SK-N-SH (cell line): ENCODE data around the gene FAM9A. TPM values are rescaled to one million over a fixed set of nuclear protein-coding genes. Genes with fewer than 3 reads are reported as not detected.

Experiments used
- CTCF ChIA-PET: fragments of 300-600, 350-600 bp; formaldehyde crosslinking; extraction: SDS; loops from one replicate; lab custom pipeline; 2021; lab: Yijun Ruan, JAX
- POLR2A ChIA-PET: fragments of 350-600 bp; sonication (Branson Sonifier 250); formaldehyde crosslinking; extraction: SDS; loops from one replicate; lab custom pipeline; 2020; ENCODE audit warnings: antibody characterized with exemption, inconsistent platforms; lab: Yijun Ruan, JAX
- DNase-seq: peaks from one replicate; pipeline ENCODE4 v3.0.0; 2012
- H2AFZ ChIP-seq: fragments of 200-600 bp; sonication (generic); 2 replicates; pipeline ENCODE4 v1.8.1; 2016; ENCODE audit warnings: antibody characterized with exemption, mild to moderate bottlenecking, low read depth
- H3F3A ChIP-seq: fragments of 200-600 bp; sonication (generic); replicated peaks from 2 replicates; pipeline ENCODE3; 2016; ENCODE audit warnings: antibody characterized with exemption, mild to moderate bottlenecking; ENCODE audit not compliant: insufficient read depth
- H3K27ac ChIP-seq, 2 experiments: fragments of 200-500 bp in 1 of 2; fragments of 200-600 bp in 1 of 2; sonication (Bioruptor generic) in 1 of 2; sonication (generic), shearing (Covaris generic) in 1 of 2; 2 replicates each; pipeline versions ENCODE4 v1.5.1 to v1.6.1; 2014 to 2016; ENCODE audit warnings: low read depth in 2 of 2, inconsistent platforms in 1 of 2, low read length in 1 of 2, mild to moderate bottlenecking in 1 of 2, mixed read lengths in 1 of 2
- H3K27me3 ChIP-seq: fragments of 200-600 bp; sonication (generic), shearing (Covaris generic); 2 replicates; pipeline ENCODE4 v1.6.1; 2016; ENCODE audit warnings: mixed run types; ENCODE audit not compliant: insufficient read depth
- H3K36me3 ChIP-seq, 2 experiments: fragments of 200-500 bp in 1 of 2; fragments of 200-600 bp in 1 of 2; sonication (Bioruptor generic) in 1 of 2; sonication (generic) in 1 of 2; replicated peaks in 1 of 2; 2 replicates each; pipeline versions ENCODE3 to v1.5.1; 2014 to 2016; ENCODE audit warnings: low read length in 1 of 2, mild to moderate bottlenecking in 1 of 2; ENCODE audit not compliant: insufficient read depth in 2 of 2, control insufficient read depth in 1 of 2
- H3K4me1 ChIP-seq, 2 experiments: fragments of 200-500 bp in 1 of 2; fragments of 200-600 bp in 1 of 2; sonication (Bioruptor generic) in 1 of 2; sonication (generic), shearing (Covaris generic) in 1 of 2; 2 replicates each; pipeline versions ENCODE4 v1.5.1 to v1.6.1; 2014 to 2016; ENCODE audit warnings: low read depth in 1 of 2, low read length in 1 of 2, mixed run types in 1 of 2; ENCODE audit not compliant: insufficient read depth in 2 of 2, control insufficient read depth in 1 of 2
- H3K4me2 ChIP-seq: fragments of 200-600 bp; sonication (generic), shearing (Covaris generic); 2 replicates; pipeline ENCODE4 v1.6.1; 2017; ENCODE audit warnings: mixed run types
- H3K4me3 ChIP-seq, 2 experiments: fragments of 200-500 bp in 1 of 2; fragments of 200-600 bp in 1 of 2; sonication (Bioruptor generic) in 1 of 2; sonication (generic), shearing (Covaris generic) in 1 of 2; 2 replicates each; pipeline versions ENCODE4 v1.5.1 to v1.8.1; 2014 to 2016; ENCODE audit warnings: low read depth in 2 of 2, inconsistent platforms in 1 of 2, low read length in 1 of 2, mild to moderate bottlenecking in 1 of 2, mixed read lengths in 1 of 2, moderate library complexity in 1 of 2
- H3K79me2 ChIP-seq: fragments of 200-600 bp; sonication (generic); 2 replicates; pipeline ENCODE4 v1.8.1; 2017; ENCODE audit warnings: mild to moderate bottlenecking; ENCODE audit not compliant: insufficient read depth
- H3K9ac ChIP-seq: fragments of 200-600 bp; sonication (generic); 2 replicates; pipeline ENCODE4 v1.6.1; 2017; ENCODE audit warnings: mixed run types
- H3K9me2 ChIP-seq: fragments of 200-600 bp; sonication (generic); 2 replicates; pipeline ENCODE4 v1.6.1; 2017; ENCODE audit warnings: mixed run types
- H3K9me3 ChIP-seq: fragments of 200-600 bp; sonication (generic); 2 replicates; pipeline ENCODE4 v1.6.1; 2017; ENCODE audit warnings: mixed run types, mild to moderate bottlenecking, moderate library complexity
- H4K20me1 ChIP-seq: fragments of 200-600 bp; sonication (generic); 2 replicates; pipeline ENCODE4 v1.6.1; 2017; ENCODE audit warnings: mild to moderate bottlenecking, mixed run types; ENCODE audit not compliant: insufficient read depth
- CTCF ChIP-seq: fragments of 200-600 bp; sonication (generic); IDR thresholded peaks from 2 replicates; pipeline ENCODE4 v1.6.1; 2017; ENCODE audit warnings: antibody characterized with exemption, mild to moderate bottlenecking, moderate library complexity
- FOSL2 ChIP-seq: IDR thresholded peaks from 2 replicates; pipeline ENCODE4 v1.4.0; 2012; ENCODE audit warnings: low read depth, mild to moderate bottlenecking, moderate library complexity, borderline replicate concordance
- FOXJ3 ChIP-seq: sonication (generic); formaldehyde crosslinking; IDR thresholded peaks from 2 replicates; pipeline ENCODE4 v1.5.1; 2020; ENCODE audit warnings: mild to moderate bottlenecking, missing genetic modification reagents
- FOXM1 ChIP-seq: IDR thresholded peaks from 2 replicates; pipeline ENCODE4 v1.4.0; 2012; ENCODE audit warnings: low read depth, mild to moderate bottlenecking
- GABPA ChIP-seq: IDR thresholded peaks from 2 replicates; pipeline ENCODE4 v1.4.0; 2012; ENCODE audit warnings: low read depth, mild to moderate bottlenecking
- GATA2 ChIP-seq: sonication (generic); formaldehyde crosslinking; IDR thresholded peaks from 2 replicates; pipeline ENCODE4 v1.5.0; 2020; ENCODE audit warnings: mild to moderate bottlenecking, missing genetic modification reagents
- IRF3 ChIP-seq: fragments of 150-350 bp; IDR thresholded peaks from 2 replicates; pipeline ENCODE4 v1.6.1; 2016; ENCODE audit warnings: mild to moderate bottlenecking, low read depth, low read length
- JUND ChIP-seq: IDR thresholded peaks from 2 replicates; pipeline ENCODE4 v1.4.0; 2012
- MXI1 ChIP-seq: IDR thresholded peaks from 2 replicates; pipeline ENCODE4 v1.6.1; 2012; ENCODE audit warnings: mild to moderate bottlenecking, low read depth, low read length, improper control_type of control experiment
- NFIC ChIP-seq: IDR thresholded peaks from 2 replicates; pipeline ENCODE4 v1.4.0; 2012; ENCODE audit warnings: borderline replicate concordance
- NRF1 ChIP-seq: IDR thresholded peaks from 2 replicates; pipeline ENCODE4 v1.6.1; 2012; ENCODE audit warnings: low read depth, mild to moderate bottlenecking, low read length
- PBX3 ChIP-seq: IDR thresholded peaks from 2 replicates; pipeline ENCODE4; 2012
- RAD21 ChIP-seq: IDR thresholded peaks from 2 replicates; pipeline ENCODE4 v1.6.1; 2012; ENCODE audit warnings: mild to moderate bottlenecking, low read length
- RCOR1 ChIP-seq: fragments of 150-350 bp; IDR thresholded peaks from 2 replicates; pipeline ENCODE4 v1.6.1; 2017; ENCODE audit warnings: antibody characterized with exemption, low read length
- SIN3A ChIP-seq: IDR thresholded peaks from 2 replicates; pipeline ENCODE4 v1.6.1; 2012; ENCODE audit warnings: low read depth, mild to moderate bottlenecking, low read length, moderate library complexity, borderline replicate concordance
- SMC3 ChIP-seq: IDR thresholded peaks from 2 replicates; pipeline ENCODE4 v1.6.1; 2012; ENCODE audit warnings: low read depth, low read length, improper control_type of control experiment
- TEAD4 ChIP-seq: IDR thresholded peaks from 2 replicates; pipeline ENCODE4 v1.4.0; 2012; ENCODE audit warnings: mild to moderate bottlenecking, borderline replicate concordance; ENCODE audit not compliant: insufficient read depth
- USF2 ChIP-seq: fragments of 150-350 bp; IDR thresholded peaks from 2 replicates; pipeline ENCODE4 v1.6.1; 2017; ENCODE audit warnings: antibody characterized with exemption, low read length, low read depth, borderline replicate concordance
- YY1 ChIP-seq: IDR thresholded peaks from 2 replicates; pipeline ENCODE4 v1.4.0; 2012; ENCODE audit warnings: low read depth, mild to moderate bottlenecking
- WGBS: methylation state at CpG from one replicate; pipeline ENCODE4 v1.1.6; 2017; ENCODE audit warnings: low lambda C conversion rate; 5-methylcytosine and 5-hydroxymethylcytosine counted together
- polyA plus RNA-seq, 3 experiments: library from polyadenylated mRNA; depleted of rRNA; stranded (reverse); fragments of >200 nt; gene quantifications; 2 replicates each; pipeline ENCODE4 v1.2.3, GENCODE V29; 2012

FAM9A gene
- polyA plus RNA-seq, 1 of the 3 experiments (the other 2 are of a cell fraction) = not detected

- no peak overlapping the region for H3K4me2 ChIP-seq
- POLR2A ChIA-PET = no interaction called here
- no peaks in the 10 kb centered on the region for H3K79me2 ChIP-seq
- no peaks in the 10 kb centered on the region for H3K4me1 ChIP-seq
- H3K27me3 ChIP-seq = no peaks in the 10 kb centered on the region; the same call in 1 of the 2 replicates
- no peak for TF ChIP-seq NFIC
- TF ChIP-seq TEAD4 = no peak
- TF ChIP-seq SMC3 = peak; percentile 15; the same call in 1 of the 2 replicates
- TF ChIP-seq CTCF = peak; percentile 66
- TF ChIP-seq RAD21 = peak; percentile 57
- no peak for TF ChIP-seq GABPA
- TF ChIP-seq JUND = no peak
- no peak for TF ChIP-seq USF2
- TF ChIP-seq PBX3 = no peak
- TF ChIP-seq FOXM1 = no peak
- CTCF ChIA-PET = interaction anchor here (1.5 to 4.6 kb wide), 3 partner anchors 10 to 131 kb away, joined by 3 to 31 read pairs (median 8); no protein-coding TSS in a partner anchor
- no peaks in the 10 kb centered on the region for H3K9me3 ChIP-seq
- 3% methylated on average over 6 of the region's 6 CpGs for WGBS
- H3K4me3 ChIP-seq = no peak overlapping the region
- no peaks in the 10 kb centered on the region for H3K36me3 ChIP-seq
- no peaks in the 10 kb centered on the region for H4K20me1 ChIP-seq
- H3F3A ChIP-seq = no peaks in the 10 kb centered on the region
- H3K9me2 ChIP-seq = no peaks in the 10 kb centered on the region
- no peak overlapping the region for H2AFZ ChIP-seq
- peak; percentile 47 for DNase-seq
- no peak overlapping the region for H3K27ac ChIP-seq
- H3K9ac ChIP-seq = no peak overlapping the region
Measured at GRCh38 chrX:8748855-8749254, 52.3 kb downstream of the FAM9A start.

- H3K4me1 ChIP-seq = no peaks in the 10 kb centered on the region
- H4K20me1 ChIP-seq = no peaks in the 10 kb centered on the region
- no peak overlapping the region for H2AFZ ChIP-seq
- H3K9me2 ChIP-seq = no peaks in the 10 kb centered on the region
- H3K4me3 ChIP-seq = no peak overlapping the region; a peak in 1 of 4 replicates
- no peaks in the 10 kb centered on the region for H3K79me2 ChIP-seq
- no peaks in the 10 kb centered on the region; the same call in 1 of the 2 replicates for H3K27me3 ChIP-seq
- no peak overlapping the region for H3K9ac ChIP-seq
- no peak overlapping the region for H3K27ac ChIP-seq
- ChIA-PET CTCF (interaction anchor here (2.0 to 2.8 kb wide), 2 partner anchors 9 to 1377 kb away, joined by 8 to 9 read pairs; no protein-coding TSS in a partner anchor), POLR2A (no interaction called here)
- no peaks in the 10 kb centered on the region for H3K36me3 ChIP-seq
- no peaks in the 10 kb centered on the region for H3F3A ChIP-seq
- no peaks in the 10 kb centered on the region for H3K9me3 ChIP-seq
- peak; percentile 41 for DNase-seq
- H3K4me2 ChIP-seq = no peak overlapping the region
- WGBS = 19% methylated on average over 11 of the region's 11 CpGs
- TF ChIP-seq RAD21 (peak; percentile 61), MXI1 (no peak), FOXM1 (no peak), GATA2 (CRISPR knock-in tag) (no peak), RCOR1 (no peak), YY1 (no peak), FOSL2 (no peak), NRF1 (no peak), CTCF (peak; percentile 65), IRF3 (no peak), JUND (no peak), SIN3A (no peak), FOXJ3 (CRISPR knock-in tag) (no peak)
Measured at GRCh38 chrX:8743126-8743732, 58.0 kb downstream of the FAM9A start.
